ENCODE measurements around the gene PDHA1. TPM values are rescaled to one million over a fixed set of nuclear protein-coding genes. Genes with fewer than 3 reads are reported as not detected.

The PDHA1 gene
- total RNA-seq, 2 donors from 2014 or later: 374 to 378 TPM

DNA sequence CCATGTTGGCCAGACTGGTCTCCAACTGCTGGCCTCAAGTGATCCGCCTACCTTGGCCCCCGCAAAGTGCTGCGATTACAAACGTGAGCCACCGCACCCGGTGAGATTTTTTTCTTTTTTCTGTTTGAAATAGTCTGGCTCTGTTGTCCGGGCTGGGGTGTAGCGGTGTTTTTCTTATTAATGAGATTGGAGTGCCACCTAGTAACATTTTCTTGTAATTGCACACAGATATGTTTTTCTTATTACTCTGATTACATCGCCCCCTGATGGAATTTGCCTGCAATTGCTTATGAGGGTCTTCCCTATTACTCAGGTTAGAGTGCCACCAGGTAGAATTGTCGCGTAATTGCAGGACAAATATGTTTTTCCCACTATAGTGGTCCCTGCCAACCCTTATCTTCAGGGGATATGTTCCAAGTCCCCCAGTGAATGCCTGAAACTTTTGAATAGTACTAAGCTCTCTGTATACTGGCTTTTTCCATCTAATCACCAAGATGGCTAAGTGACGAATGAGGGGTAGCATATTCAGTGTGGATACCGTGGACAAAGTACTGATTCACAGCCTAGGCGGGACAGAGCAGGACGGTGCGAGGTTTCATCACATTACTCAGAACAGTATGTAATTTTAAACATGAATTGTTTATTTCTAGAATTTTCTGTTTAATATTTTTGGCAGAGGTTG, 8.6 kb upstream of the PDHA1 start:
- DNase-seq: no peak
- Histone ChIP-seq H3K27me3 (no peaks in the 10 kb centered on the region), H3K36me3 (no peaks in the 10 kb centered on the region), H3K4me1 (no peaks in the 10 kb centered on the region), H3K9ac (ENCODE audit: low read depth in 2 of 2, low read length in 2 of 2) (no peak overlapping the region), H3K27ac (no peak overlapping the region), H3K4me3 (no peak overlapping the region), H3K9me3 (no peaks in the 10 kb centered on the region)
- intact Hi-C loops (cut with DNase I): loop anchor here (5.0 kb wide), 2 partner anchors 403 to 943 kb away; no protein-coding TSS in a partner anchor
- peak; percentile 42 for TF ChIP-seq CTCF (IDR thresholded peaks at IDR 0.05)

DNA sequence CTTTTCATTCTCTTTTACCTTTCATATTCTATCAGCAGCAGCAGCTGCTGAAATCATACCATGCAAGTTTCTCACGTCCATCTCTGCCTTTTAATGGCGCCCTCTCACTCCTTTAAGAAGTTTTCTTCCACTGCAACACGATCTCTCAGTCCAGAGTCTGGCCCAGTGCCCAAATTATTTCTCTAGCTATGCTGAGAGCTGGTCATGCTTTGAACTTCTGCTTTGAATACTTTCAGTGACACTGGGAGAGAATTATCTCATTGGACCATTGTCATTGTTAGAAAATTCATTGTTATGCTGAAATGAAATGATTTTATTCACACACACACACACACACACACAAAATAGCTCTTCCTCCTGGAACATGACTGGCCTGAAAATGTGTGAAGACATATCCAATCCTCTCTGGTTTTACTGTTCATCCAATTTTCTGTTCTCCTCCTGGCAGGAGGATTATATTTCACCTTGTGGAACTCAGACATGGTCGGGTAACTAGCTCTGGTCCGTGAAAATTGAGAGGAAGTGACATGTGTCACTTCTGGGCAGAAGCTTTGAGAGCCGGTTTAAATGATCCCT, 1.3 kb upstream of the PDHA1 start:
- TF ChIP-seq CTCF (IDR thresholded peaks at IDR 0.05): no peak
- Histone ChIP-seq H3K9me3 (no peaks in the 10 kb centered on the region), H3K27ac (no peak overlapping the region), H3K4me3 (no peak overlapping the region), H3K9ac (ENCODE audit: low read depth in 2 of 2, low read length in 2 of 2) (peak overlapping the region in 1 of 2 donors; percentile 61), H3K36me3 (no peaks in the 10 kb centered on the region), H3K27me3 (no peaks in the 10 kb centered on the region), H3K4me1 (no peaks in the 10 kb centered on the region)
- intact Hi-C loops (cut with DNase I): no loop called here
- no peak for DNase-seq

DNA sequence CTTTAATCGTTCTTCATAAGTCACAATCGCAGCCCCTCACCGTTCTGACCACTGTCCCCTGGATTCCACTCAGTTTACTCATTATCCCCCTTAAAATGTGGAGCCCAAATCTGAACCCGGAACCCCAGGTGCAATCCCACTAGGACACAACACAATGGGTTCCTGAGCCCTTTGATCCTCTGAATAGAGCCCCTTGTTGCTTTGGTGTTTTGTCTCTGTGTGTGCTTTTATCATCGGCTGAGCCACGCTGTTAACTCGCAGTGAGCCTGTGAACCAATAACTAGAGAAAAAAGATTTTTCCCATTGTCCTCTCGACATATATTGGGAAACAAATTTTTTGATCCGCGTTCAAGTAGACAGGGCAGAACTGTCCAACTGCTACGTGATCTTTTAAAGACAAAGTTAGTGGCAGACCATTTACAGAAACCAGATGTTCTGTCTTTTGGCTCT, 617 bp upstream of the PDHA1 start:
- intact Hi-C loops (cut with DNase I): no loop called here
- DNase-seq: no peak
- TF ChIP-seq CTCF (IDR thresholded peaks at IDR 0.05): no peak
- no peaks in the 10 kb centered on the region for H3K27me3 ChIP-seq
- no peaks in the 10 kb centered on the region for H3K9me3 ChIP-seq
- H3K27ac ChIP-seq: peak overlapping the region; percentile 54
- H3K4me1 ChIP-seq: no peaks in the 10 kb centered on the region
- H3K4me3 ChIP-seq: peak overlapping the region; percentile 60
- peak overlapping the region in 1 of 2 donors; percentile 61 for H3K9ac ChIP-seq (ENCODE audit: low read depth in 2 of 2, low read length in 2 of 2)
- H3K36me3 ChIP-seq: no peaks in the 10 kb centered on the region

DNA sequence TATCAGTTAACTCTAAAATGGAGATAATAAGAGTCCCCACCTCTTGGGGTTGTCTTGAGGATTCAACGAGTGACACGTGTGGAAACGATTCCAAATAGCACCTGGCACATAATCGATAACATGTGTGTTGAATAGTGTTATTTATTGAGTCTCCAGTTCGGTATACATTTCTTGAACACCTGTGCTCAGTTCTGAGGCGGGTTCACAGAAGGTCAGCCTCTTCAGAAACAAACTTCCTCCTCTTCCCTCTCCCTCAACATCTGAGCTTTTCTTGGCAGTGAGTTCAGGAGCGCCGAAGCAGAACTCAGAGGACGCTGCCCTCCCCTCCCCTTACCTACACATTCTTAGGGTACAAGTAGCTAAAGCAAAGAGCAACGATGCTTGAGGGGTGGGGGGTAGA, 934 bp downstream of the PDHA1 start:
- DNase-seq: no peak
- H3K36me3 ChIP-seq: no peaks in the 10 kb centered on the region
- no peak for TF ChIP-seq CTCF (IDR thresholded peaks at IDR 0.05)
- peak overlapping the region; percentile 30 to 81 for H3K9ac ChIP-seq (ENCODE audit: low read depth in 2 of 2, low read length in 2 of 2)
- intact Hi-C loops (cut with DNase I): no loop called here
- H3K9me3 ChIP-seq: no peaks in the 10 kb centered on the region
- no peaks in the 10 kb centered on the region for H3K4me1 ChIP-seq
- H3K4me3 ChIP-seq: peak overlapping the region; percentile 60
- no peaks in the 10 kb centered on the region for H3K27me3 ChIP-seq
- peak overlapping the region; percentile 54 for H3K27ac ChIP-seq

DNA sequence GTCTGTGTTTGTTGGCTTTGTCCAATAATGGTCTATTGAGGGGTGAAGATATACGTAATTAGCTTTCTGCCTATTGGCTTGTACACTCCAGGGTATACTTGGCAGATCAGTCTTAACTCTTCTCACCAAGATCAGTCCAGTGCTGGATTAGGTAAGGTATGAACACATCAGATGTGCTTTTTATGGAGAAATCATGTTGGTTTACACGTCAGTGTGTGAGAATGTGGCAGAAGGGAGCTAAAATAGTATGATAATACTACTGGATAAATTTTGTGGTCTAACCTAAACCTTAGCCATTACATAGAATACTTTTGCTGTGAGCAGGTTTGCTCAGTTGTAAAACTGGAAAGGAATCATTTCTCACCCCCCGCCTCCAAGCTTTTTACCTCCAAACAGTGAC, 4.2 kb downstream of the PDHA1 start:
- no peaks in the 10 kb centered on the region for H3K4me1 ChIP-seq
- no peak overlapping the region for H3K4me3 ChIP-seq
- no peaks in the 10 kb centered on the region for H3K27me3 ChIP-seq
- peaks cover 9% of the 10 kb centered on the region for H3K36me3 ChIP-seq
- DNase-seq: no peak
- H3K27ac ChIP-seq: no peak overlapping the region
- TF ChIP-seq CTCF (IDR thresholded peaks at IDR 0.05): no peak
- H3K9me3 ChIP-seq: no peaks in the 10 kb centered on the region
- intact Hi-C loops (cut with DNase I): no loop called here
- H3K9ac ChIP-seq (ENCODE audit: low read depth in 2 of 2, low read length in 2 of 2): no peak overlapping the region

All from colonic mucosa (tissue), 4 donors.